Sigmoid colon (tissue), 4 donors: ENCODE results near the gene TRAPPC12.

ENCODE experiments used
- CTCF ChIP-seq, 4 experiments: fragments of 450-650 bp in 3 of 4; fragments of 200-600 bp in 1 of 4; IDR thresholded peaks; one replicate each; pipeline ENCODE4 v1.5.1; 2016 to 2019; ENCODE audit warnings: antibody characterized with exemption in 4 of 4, mild to moderate bottlenecking in 3 of 4, moderate library complexity in 2 of 4
- EP300 ChIP-seq, 4 donors: sonication (generic); formaldehyde crosslinking; IDR thresholded peaks; one replicate each; pipeline ENCODE4 v1.6.1; 2017; ENCODE audit warnings: antibody characterized with exemption in 4 of 4
- POLR2A ChIP-seq, 2 donors: fragments of 450-650 bp; IDR thresholded peaks; one replicate each; pipeline ENCODE4 v1.6.1; 2016; ENCODE audit warnings: antibody characterized with exemption in 2 of 2, mild to moderate bottlenecking in 2 of 2, moderate library complexity in 2 of 2
- POLR2AphosphoS5 ChIP-seq, 4 donors: sonication (generic); formaldehyde crosslinking; IDR thresholded peaks; one replicate each; pipeline ENCODE4 v1.6.1; 2017; ENCODE audit warnings: antibody characterized with exemption in 4 of 4

- TF ChIP-seq POLR2AphosphoS5 (IDR thresholded peaks at IDR 0.05) (no peak), CTCF (IDR thresholded peaks at IDR 0.05) (no peak), POLR2A (IDR thresholded peaks at IDR 0.05) (no peak), EP300 (IDR thresholded peaks at IDR 0.05) (no peak)
Observed at GRCh38 chr2:3365219-3365618, 14.3 kb upstream of the TRAPPC12 start.
